KOPT-K1 (cell line): ENCODE measurements around the gene PAF1.
"Not testable (repeated sequence)": the region's sequence is repeated elsewhere in the genome, so short reads cannot be mapped to it uniquely, and the experiment has no call there.

Experiments
- H3K27ac ChIP-seq: fragments of 200-600 bp; sonication (generic); 2 replicates; pipeline ENCODE4 v1.5.1; 2016; ENCODE audit warnings: antibody characterized with exemption, mild to moderate bottlenecking, low read depth, low read length; ENCODE audit not compliant: poor library complexity, severe bottlenecking
- H3K36me3 ChIP-seq: fragments of 200-600 bp; sonication (generic); 2 replicates; pipeline ENCODE4 v1.5.1; 2017; ENCODE audit warnings: antibody characterized with exemption, mild to moderate bottlenecking, low read length, moderate library complexity; ENCODE audit not compliant: insufficient read depth
- H3K9me3 ChIP-seq: fragments of 200-600 bp; sonication (generic); 2 replicates; pipeline ENCODE4 v1.5.1; 2017; ENCODE audit warnings: antibody characterized with exemption, low read length, mild to moderate bottlenecking; ENCODE audit not compliant: insufficient read depth, poor library complexity, severe bottlenecking

The PAF1 gene

GRCh38 chr19:39341719-39342604 is 48.9 kb downstream of the PAF1 start, which contains the start of gene SAMD4B:
TSS of gene SAMD4B (plus strand) at chr19:39342421. CDS start at chr19:39356894, 14,473 bp downstream.
- peaks cover 11% of the 10 kb centered on the region for H3K36me3 ChIP-seq
- peak within 1 kb of the TSS; percentile 80 for H3K27ac ChIP-seq
- H3K9me3 ChIP-seq = no peaks in the 10 kb centered on the region

- Histone ChIP-seq H3K36me3 (peaks cover 11% of the 10 kb centered on the region), H3K27ac (peak overlapping the region; percentile 80), H3K9me3 (no peaks in the 10 kb centered on the region)
These were observed 49.7 kb downstream of the PAF1 start for GRCh38 chr19:39341129-39341718.

- not testable (repeated sequence) for H3K36me3 ChIP-seq, H3K27ac ChIP-seq, H3K9me3 ChIP-seq
These were observed 50.8 kb downstream of the PAF1 start for GRCh38 chr19:39340156-39340555.

GRCh38 chr19:39339674-39340073 is 51.2 kb downstream of the PAF1 start:
- no peak overlapping the region for H3K27ac ChIP-seq
- H3K36me3 ChIP-seq = no peaks in the 10 kb centered on the region
- no peaks in the 10 kb centered on the region for H3K9me3 ChIP-seq

- peaks cover 22% of the 10 kb centered on the region; the same call in 1 of the 2 replicates for H3K36me3 ChIP-seq
These were observed 54.4 kb downstream of the PAF1 start for GRCh38 chr19:39336483-39336882.

More at GRCh38 chr19:39336483-39336882, 54.4 kb downstream of the PAF1 start:
- peak overlapping the region; percentile 99 for H3K27ac ChIP-seq
- H3K9me3 ChIP-seq = no peaks in the 10 kb centered on the region
